Calu3 (cell line): Measurements from ENCODE around the gene GMDS. TPM values are rescaled to one million over a fixed set of nuclear protein-coding genes. Genes with fewer than 3 reads are reported as not detected.

Source experiments
- BruUV-seq: library from RNA; stranded (reverse); fragments of 400-500 nt; replicated peaks from 2 replicates; lab custom pipeline; 2021; lab: Mats Ljungman, UMichigan
- CTCF ChIA-PET: fragments of 300-600 bp; sonication (Branson Sonifier 250); formaldehyde crosslinking; loops from one replicate; lab custom pipeline; 2022; ENCODE audit warnings: antibody characterized with exemption; lab: Charles Lee
- DNase-seq: peaks from one replicate; pipeline ENCODE4 v3.0.0; 2022
- H3K27ac Mint-ChIP-seq: one replicate; pipeline ENCODE4 v1.8.0; 2022; ENCODE audit warnings: mixed read lengths; ENCODE audit not compliant: unreplicated experiment
- H3K27me3 Mint-ChIP-seq: one replicate; pipeline ENCODE4 v1.8.0; 2022; ENCODE audit warnings: mixed read lengths; ENCODE audit not compliant: unreplicated experiment
- H3K36me3 Mint-ChIP-seq: one replicate; pipeline ENCODE4 v1.8.0; 2022; ENCODE audit warnings: mild to moderate bottlenecking, moderate library complexity, mixed read lengths; ENCODE audit not compliant: insufficient read depth, unreplicated experiment
- H3K4me1 Mint-ChIP-seq: one replicate; pipeline ENCODE4 v1.8.0; 2022; ENCODE audit warnings: mild to moderate bottlenecking, low read depth, mixed read lengths; ENCODE audit not compliant: unreplicated experiment
- H3K4me3 Mint-ChIP-seq: one replicate; pipeline ENCODE4 v1.8.0; 2022; ENCODE audit warnings: mild to moderate bottlenecking, low read depth, moderate library complexity, mixed read lengths; ENCODE audit not compliant: unreplicated experiment
- H3K9me3 Mint-ChIP-seq: one replicate; pipeline ENCODE4 v1.8.0; 2022; ENCODE audit warnings: low read depth, mixed read lengths; ENCODE audit not compliant: unreplicated experiment
- intact Hi-C: fragments of 100-400 bp; cut with micrococcal nuclease; formaldehyde crosslinking; loops from one replicate; pipeline ENCODE4 v1.10.0; 2022; ENCODE audit not compliant: unreplicated experiment
- total RNA-seq: library from RNA; stranded (reverse); gene quantifications from 2 replicates; pipeline ENCODE4 v1.2.3, GENCODE V29; 2022
- TF ChIP-seq, protein P1 (sequence below): fragments of 200-600 bp; IDR thresholded peaks from one replicate; pipeline ENCODE4 v1.8.0; 2022; ENCODE audit warnings: antibody characterized with exemption; ENCODE audit not compliant: unreplicated experiment

GMDS gene
- total RNA-seq, 1 experiment from 2014 or later: 58.2 TPM

DNA sequence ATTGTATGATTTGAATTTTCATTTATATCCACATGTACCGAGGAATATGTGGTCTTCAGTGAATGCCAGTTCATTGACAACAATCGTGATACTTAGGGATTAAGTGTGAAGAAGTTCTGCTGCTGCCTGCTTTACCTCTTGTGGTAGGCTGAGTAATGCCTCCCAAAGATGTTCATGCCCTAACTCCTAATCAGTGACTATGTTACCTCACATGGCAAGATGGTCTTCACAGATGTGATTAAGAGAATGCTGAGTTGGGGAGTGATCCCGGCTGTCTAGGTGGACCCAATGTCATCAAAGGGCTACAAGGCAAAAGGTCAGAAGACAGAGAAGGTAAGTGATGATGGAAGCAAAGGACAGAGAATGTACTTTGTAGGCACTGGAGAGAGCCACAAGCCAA, 454.7 kb downstream of the GMDS start:
- H3K36me3 Mint-ChIP-seq: no peaks in the 10 kb centered on the region
- BruUV-seq: no TSS peak

DNA sequence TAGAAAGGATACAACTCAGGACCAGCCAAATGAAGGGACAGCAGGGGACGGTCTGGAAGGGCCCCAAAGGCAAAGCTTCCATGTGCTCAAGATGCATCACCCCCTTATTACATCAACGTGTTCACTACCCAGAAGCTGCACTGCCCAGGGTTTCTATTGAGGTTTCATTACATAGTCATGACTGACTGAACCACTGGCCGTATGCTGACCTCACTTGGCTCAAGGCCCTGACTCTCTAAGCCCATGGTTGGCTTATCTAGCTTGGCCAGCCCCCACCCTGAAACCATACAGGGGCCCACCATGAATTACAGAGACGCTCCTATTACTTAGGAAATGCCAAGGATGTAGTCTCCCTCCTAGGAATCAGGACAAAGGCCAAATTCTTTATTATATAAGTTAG, 456.3 kb downstream of the GMDS start:
- no peaks in the 10 kb centered on the region for H3K36me3 Mint-ChIP-seq
- H3K4me1 Mint-ChIP-seq: peaks cover 26% of the 10 kb centered on the region
- TF ChIP-seq, protein P1, sequence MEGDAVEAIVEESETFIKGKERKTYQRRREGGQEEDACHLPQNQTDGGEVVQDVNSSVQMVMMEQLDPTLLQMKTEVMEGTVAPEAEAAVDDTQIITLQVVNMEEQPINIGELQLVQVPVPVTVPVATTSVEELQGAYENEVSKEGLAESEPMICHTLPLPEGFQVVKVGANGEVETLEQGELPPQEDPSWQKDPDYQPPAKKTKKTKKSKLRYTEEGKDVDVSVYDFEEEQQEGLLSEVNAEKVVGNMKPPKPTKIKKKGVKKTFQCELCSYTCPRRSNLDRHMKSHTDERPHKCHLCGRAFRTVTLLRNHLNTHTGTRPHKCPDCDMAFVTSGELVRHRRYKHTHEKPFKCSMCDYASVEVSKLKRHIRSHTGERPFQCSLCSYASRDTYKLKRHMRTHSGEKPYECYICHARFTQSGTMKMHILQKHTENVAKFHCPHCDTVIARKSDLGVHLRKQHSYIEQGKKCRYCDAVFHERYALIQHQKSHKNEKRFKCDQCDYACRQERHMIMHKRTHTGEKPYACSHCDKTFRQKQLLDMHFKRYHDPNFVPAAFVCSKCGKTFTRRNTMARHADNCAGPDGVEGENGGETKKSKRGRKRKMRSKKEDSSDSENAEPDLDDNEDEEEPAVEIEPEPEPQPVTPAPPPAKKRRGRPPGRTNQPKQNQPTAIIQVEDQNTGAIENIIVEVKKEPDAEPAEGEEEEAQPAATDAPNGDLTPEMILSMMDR: no peak
- no peak overlapping the region for H3K27ac Mint-ChIP-seq
- BruUV-seq: no TSS peak
- H3K9me3 Mint-ChIP-seq: no peaks in the 10 kb centered on the region
- CTCF ChIA-PET: no interaction called here
- no peak overlapping the region for H3K4me3 Mint-ChIP-seq
- no peaks in the 10 kb centered on the region for H3K27me3 Mint-ChIP-seq
- DNase-seq: no peak
- intact Hi-C loops: no loop called here

More for the DNA sequence above, 454.7 kb downstream of the GMDS start:
- Mint-ChIP-seq H3K9me3 (no peaks in the 10 kb centered on the region), H3K27ac (no peak overlapping the region), H3K4me3 (no peak overlapping the region), H3K27me3 (no peaks in the 10 kb centered on the region), H3K4me1 (peaks cover 26% of the 10 kb centered on the region)
- intact Hi-C loops: no loop called here
- TF ChIP-seq, protein P1: no peak
- DNase-seq: no peak
- CTCF ChIA-PET: no interaction called here

DNA sequence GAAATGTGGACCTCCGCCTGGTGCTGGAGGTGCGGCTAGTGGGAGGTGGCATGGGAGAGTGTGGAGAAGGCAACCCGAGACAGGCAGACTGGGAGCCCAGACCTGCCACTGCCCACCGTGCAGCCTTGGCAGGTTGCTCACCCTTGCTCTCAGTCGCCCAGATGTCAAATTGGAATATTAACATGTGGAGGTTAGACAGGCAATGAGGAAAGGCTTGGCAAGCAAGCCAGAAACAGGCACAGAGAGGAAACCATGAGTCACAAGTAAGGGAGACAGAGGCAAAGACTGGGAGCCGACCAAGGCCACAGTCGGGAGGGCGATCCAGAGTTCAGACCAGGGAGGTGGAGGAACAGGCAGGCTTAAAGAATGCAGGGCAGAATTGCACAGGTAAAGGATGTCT, 457.5 kb downstream of the GMDS start:
- no peak overlapping the region for H3K27ac Mint-ChIP-seq
- H3K9me3 Mint-ChIP-seq: no peaks in the 10 kb centered on the region
- no peaks in the 10 kb centered on the region for H3K27me3 Mint-ChIP-seq
- no peak overlapping the region for H3K4me3 Mint-ChIP-seq
- BruUV-seq: no TSS peak
- TF ChIP-seq, protein P1: no peak
- DNase-seq: no peak
- CTCF ChIA-PET: no interaction called here
- no peaks in the 10 kb centered on the region for H3K36me3 Mint-ChIP-seq
- intact Hi-C loops: no loop called here
- peaks cover 21% of the 10 kb centered on the region for H3K4me1 Mint-ChIP-seq

DNA sequence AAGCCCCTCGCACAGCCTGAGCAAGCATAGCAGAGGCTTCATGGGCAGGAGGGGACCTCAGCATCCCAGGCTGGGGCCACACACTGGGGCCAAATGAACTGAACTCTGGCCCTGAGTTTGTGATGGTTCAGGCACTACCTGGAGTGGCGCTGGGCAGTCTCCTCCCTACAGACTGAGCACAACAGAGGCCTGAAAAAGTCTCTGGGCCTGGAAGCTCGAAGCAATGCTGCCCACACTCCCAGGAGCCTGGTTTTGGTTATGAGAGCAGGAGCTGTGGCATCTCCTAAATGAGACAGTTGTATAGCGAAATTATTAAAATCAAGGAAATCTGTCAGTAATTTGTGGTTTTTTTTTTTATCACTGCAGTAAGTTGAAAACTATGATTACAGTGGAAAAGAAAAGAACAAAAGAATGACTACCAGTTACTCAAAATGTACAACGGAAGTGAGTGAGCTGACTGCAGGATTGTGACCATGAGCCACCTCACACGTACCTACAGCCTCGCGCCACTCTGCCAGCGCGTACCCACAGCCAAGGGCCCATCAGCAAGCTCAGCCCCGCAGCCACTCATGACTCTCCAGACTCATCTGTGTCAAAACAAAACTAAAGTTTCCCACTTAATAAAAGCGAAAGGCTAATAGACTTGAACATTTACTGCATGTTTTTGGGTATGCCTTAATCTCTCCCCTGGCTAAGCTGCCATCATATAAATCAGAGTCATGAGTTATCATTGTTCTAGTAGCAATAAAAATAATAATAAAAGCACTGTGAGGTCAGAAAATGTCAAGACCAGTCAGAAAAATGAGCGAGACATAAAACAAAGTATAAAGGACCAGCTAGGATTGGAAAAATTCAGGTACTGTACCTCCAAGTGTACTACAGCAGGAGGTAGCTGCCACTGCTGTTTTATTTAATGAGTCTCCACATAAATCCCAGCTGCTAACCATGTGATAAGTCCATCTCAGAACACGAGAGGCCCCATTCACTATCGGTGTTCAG, 458.7 kb downstream of the GMDS start:
- H3K27ac Mint-ChIP-seq: no peak overlapping the region
- no TSS peak for BruUV-seq
- intact Hi-C loops: no loop called here
- TF ChIP-seq, protein P1: no peak
- peaks cover 16% of the 10 kb centered on the region for H3K4me1 Mint-ChIP-seq
- CTCF ChIA-PET: interaction anchor here (0.7 kb wide), 1 partner anchor 14 kb away, joined by 3 read pairs; no protein-coding TSS in a partner anchor
- no peaks in the 10 kb centered on the region for H3K27me3 Mint-ChIP-seq
- no peaks in the 10 kb centered on the region for H3K36me3 Mint-ChIP-seq
- H3K4me3 Mint-ChIP-seq: no peak overlapping the region
- H3K9me3 Mint-ChIP-seq: no peaks in the 10 kb centered on the region
- DNase-seq: no peak
